SIG-M5 treated with dmso at 0.1 percent for 504 hours (cell line): ENCODE measurements around the gene GARIN5A.

Experiments
- DNase-seq: peaks from one replicate; lab custom pipeline; 2025; ENCODE audit not compliant: unreplicated experiment; lab: John Stamatoyannopoulos, UW

GARIN5A gene

DNA sequence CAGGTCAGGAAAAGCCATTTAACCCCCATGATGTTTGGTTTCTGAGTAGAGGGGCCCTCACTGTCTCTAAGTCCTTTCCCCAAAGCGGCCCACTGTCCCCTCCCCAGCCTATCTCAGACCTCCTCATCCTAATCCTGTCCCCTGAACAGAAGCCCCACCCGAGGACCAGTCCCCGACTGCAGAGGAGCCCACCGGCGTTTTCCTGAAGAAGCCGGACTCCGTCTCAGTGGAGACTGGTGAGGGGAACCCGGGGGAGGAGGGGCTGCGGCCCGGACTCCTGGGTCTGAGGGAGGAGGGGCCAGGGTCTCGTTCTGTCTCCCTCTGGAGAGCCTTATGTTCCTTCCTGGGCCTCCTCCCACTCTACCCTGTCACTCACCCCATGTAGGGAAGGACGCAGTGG is 41.0 kb downstream of the GARIN5A start:
- no peak for DNase-seq

DNA sequence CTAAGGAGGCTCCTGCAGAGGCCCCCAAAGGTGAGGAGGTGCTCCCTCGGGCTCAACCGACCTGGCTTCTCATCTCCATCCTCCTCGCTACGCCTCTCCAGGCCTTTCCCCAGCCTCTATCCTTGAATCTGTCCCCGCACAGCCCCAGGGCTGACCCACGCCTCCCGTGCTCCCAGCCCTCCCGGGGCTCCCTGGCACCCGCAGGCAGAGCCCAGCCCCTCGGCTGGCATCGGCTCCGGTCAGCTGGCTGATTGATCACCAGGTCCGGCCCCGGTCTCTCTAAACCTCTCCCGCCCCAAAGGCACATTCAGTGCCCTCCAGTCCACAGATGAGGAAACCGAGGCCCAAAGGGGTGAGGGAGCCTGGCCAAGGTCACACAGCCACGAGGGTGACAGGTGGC is 41.4 kb downstream of the GARIN5A start:
- DNase-seq, result no peak

DNA sequence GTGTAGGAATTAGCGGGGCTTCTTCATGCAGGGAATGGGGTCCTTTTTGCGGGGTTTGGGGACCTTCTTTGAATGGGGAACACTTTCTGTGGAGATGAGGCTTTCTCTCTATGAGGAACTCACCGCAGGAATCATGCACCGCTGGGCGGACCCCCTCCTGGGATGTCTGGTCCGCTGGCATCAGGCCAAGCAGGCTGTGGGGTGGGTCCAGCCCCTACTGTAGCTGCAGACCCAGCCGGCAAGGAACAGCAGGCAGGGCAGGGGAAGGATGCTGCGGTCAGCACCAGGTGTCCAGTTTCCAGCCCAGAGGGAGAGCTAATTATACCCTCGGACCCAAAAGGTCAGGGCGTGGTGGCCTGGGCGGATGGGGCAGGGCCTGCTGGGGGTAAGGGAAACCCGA is 42.1 kb downstream of the GARIN5A start:
- DNase-seq, result no peak

DNA sequence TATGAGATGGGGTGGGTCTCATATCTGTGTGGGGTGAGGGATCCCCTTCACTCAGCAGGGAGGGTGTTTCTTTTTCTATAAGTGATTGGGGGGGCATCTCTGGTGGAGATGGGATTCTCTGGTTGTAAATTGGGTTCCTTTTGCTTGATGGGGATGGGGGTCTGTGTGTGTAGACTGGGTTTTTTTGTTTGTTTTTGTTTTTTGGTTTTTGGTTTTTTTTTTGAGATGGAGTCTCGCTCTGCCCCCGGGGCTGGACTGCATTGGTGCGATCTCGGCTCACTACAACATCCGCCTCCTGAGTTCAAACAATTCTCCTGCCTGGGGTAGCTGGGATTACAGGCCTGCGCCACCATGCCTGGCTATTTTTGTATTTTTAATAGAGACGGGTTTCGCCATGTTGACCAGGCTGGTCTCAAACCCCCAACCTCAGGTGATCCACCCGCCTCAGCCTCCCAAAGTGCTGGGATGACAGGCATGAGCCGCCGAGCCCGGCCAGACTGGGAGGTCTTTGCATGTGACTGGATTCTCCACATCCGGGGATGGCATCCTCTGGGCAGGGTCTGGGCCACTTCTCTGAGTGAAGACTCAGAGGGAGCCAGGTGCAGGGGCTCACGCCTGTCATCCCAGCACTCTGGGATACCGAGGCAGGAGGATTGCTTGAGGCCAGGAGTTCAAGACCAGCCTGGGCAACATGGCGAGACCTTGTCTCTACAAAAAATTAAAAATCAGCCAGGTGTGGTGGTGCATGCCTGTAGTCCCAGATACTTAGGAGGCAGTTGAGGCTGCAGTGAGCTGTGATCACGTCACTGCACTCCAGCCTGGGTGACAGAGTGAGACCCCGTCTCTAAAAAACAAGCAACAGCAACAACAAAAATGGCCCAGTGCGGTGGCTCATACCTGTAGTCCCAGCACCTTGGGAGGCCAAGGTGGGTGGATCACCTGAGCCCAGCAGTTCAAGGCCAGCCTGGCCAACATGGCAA is 43.2 kb downstream of the GARIN5A start:
- DNase-seq, result no peak

DNA sequence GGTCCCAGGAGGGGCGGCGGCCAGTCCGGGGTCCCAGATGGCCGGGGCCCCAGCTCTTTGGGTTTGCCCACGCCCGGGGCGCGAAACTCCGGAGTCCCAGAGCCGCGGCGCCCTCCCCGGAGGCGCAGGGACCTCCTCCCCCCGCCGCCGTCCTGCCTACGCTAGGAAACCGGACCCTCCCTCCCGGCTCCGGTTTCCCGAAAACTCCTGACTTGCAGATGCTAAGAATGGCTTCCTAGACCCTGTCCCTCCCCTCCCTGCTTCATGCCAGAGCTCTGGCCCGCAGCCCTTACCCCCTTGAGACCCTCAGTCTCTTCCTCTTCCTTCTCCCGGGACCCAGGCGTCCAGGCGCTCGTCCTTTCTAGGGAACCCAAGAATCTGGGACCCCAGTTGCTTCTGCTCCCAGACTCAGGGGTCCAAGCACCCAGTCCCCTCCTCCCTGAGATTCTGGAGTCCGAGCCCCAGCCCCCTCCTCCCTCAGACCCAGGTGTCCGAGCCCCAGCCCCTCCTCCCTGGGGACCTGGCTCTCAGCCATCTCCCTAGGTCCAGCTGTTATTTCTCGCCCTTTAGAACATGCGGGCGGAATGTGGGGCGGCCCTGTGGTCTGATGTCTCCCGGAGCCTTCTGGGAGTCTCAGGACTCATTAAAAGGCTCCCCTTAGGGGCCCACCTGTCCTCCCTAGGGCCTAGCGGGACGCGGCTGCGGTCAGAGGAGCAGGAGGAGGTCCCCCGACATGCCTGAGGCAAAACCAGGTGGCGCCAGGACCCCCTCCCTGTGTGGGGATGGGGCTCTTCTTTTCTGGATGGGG is 44.2 kb downstream of the GARIN5A start, which contains the start of gene MYBPC2:
TSS of gene MYBPC2 (plus strand) at position 672 of the 808 bp plus-strand sequence. CDS start at position 734, 62 bp downstream.
- no peak for DNase-seq

DNA sequence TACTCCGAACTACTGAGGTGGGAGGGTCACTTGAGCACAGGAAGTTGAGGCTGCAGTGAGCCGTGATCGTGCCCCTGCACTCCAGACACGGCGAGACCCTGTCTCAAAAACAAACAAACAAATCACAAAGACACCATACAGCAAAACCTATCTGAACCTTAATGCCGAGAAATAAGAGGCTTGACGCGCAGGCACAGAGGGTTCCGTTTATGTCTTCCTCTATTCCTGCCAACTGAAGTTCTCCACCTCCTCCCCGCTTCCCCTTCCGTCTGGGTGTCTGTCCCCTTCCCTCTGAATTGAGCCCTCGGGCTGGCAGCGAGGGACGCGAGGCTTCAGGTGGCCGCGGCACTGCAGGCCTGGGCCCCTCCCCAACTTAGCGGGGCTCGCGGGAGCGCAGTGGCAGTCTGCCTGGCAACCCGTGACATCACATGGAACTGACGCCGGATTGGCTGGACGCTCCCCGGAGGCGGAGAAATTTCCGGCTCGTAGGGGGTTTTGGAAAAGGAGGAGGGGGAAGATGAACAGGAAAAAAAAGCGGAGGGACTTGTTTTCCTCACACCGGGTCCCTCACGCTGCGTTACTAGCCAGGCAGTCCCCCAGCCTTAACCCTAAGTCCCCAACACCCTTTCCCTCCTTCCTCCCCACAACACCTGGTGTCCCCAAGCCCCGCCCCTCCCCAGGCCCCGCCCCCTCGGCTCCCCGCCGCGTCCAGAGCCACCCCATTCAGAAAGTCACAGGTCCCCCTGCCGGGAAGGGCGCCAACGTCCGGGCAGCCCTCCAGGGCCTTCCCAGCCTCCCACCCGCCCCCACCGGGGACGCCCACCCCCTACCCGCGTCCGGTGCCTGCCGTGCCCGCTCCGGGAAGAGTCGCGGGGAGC is 45.1 kb downstream of the GARIN5A start:
- DNase-seq, result peak; percentile 58

DNA sequence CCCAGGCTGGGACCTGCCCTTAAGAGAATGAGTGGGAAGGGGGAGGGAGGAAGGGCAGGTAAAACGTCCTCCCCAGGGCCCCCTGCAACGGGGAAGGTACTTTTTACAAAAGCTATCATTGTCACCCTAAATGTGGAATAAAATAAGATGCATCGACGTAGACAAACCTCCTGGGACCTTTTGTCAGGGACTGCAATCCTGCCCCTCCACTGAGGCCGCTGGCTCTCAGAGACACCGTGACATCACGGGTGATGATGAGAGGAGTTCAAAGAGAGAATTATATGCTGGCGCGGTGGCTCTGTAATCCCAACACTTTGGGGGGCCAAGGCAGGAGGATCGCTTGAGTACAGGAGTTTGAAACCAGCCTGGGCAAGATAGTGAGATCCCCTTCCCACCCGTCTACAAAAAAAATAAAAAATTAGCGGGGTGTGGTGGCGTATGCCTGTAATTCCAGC is 45.7 kb downstream of the GARIN5A start:
- DNase-seq, result no peak

DNA sequence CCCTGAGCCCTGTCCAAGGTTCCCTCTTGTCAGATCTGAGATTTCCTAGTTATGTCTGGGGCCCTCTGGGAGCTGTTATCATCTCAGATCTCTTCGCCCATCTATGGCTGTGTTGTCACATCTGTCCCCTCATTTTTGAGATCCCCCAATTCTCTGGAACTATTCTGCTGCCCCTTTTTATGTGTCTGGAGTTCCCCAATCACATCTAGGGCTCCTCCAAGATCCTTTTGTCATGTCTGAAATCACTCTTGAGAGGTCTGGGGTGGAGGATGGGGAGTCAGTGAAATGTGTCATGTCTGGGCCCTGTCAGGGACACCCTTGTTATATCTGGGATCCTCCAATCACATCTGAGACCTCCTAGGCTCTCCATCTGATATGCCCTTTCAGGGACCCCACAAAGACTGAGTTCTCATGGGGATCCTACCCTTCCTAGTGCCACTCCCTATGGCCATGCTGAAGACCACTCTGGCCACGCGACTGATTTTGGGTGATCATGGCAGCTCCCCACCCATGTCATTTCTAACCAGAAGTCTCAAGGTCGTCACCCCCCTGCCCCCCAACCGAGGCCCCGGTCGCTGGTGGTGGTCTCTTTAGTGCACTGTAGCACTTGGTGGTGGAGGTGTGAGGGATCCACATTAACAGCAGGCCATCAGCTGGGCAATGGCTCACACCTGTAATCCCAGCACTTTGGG is 47.7 kb downstream of the GARIN5A start:
- no peak for DNase-seq

DNA sequence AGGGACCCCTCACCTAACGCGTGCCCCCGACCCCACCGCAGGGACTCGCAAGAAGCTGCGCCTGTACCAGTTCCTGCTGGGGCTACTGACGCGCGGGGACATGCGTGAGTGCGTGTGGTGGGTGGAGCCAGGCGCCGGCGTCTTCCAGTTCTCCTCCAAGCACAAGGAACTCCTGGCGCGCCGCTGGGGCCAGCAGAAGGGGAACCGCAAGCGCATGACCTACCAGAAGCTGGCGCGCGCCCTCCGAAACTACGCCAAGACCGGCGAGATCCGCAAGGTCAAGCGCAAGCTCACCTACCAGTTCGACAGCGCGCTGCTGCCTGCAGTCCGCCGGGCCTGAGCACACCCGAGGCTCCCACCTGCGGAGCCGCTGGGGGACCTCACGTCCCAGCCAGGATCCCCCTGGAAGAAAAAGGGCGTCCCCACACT is 48.6 kb downstream of the GARIN5A start:
- peak; percentile 85 for DNase-seq

DNA sequence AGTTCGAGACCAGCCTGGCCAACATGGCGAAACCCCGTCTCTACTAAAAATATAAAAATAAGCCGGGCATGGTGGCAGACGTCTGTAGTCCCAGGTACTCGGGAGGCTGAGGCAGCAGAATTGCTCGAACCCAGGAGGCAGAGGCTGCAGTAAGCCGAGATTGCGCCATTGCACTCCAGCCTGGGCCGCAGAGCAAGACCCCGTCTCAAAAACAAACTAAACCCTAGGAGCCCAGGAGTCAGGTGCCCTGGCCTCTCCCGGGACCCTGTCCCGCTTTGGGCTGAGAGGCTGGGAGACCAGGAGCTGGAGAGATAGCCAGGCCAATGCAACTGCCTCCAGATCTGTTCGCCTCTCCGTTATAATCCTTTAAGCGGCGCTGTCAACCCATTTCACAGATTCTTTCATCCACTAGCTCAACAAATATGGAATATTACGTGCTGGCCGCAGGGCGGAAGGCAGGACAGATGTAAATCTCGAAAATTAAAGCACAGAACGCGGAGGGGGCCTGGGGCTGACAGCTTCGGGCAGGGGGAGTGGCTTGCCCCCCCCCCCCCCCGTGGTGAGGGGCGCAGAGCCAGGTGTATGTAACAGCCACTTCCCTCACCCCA is 49.2 kb downstream of the GARIN5A start:
- no peak for DNase-seq

DNA sequence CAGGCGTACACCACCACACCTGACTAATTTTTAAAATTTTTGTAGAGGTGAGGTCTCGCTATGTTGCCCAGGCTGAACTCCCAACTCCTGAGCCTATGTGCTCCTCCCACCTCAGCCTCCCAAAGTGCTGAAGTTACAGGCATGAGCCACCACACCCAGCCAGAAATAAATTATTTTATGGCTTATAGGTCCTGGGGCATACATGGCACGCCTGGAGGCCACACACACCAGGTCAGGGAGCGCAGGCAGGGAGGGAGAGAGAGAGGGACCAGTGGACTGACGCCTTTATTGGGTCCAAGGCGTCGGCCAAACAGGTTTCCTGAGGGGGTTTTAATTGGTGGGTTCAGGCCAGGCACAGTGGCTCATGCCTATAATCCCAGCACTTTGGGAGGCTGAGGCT is 51.1 kb downstream of the GARIN5A start:
- no peak for DNase-seq

DNA sequence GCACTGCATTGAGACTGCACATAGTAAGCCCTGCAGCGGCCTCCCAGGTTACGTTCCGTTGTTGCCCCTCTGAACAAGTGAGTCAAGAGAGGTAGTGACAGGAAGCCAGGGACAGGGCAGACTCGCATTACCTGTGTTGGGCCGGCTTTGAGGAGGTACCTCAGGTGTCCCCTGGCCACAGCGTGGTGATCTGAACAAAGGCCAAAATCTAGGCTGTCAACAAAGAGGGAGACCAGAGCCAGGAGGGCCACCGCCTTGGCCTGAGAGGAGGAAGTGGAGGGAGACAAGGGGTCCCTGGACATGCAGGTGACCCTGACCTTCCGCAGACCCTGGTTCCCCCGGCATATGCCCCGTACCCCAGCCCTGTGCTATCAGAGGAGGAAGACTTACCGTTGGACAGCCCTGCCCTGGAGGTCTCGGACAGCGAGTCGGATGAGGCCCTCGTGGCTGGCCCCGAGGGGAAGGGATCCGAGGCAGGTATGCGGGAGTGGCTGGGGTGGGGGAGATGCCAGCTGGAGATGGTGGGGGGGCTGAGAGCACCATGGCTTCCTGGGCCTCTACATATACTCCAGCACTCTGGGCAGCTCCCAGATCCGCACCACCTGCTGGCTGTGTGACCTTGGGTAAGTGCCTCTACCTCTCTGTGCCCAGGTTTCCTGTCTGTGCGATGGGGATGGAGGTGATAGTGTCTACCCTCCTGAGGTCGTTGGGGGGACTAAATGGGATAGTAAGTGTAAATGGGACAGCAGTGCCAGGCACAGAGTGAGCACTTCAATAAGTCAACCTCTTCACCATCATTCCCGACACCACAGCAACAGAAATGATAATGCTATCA is 53.2 kb downstream of the GARIN5A start:
- DNase-seq, result no peak

DNA sequence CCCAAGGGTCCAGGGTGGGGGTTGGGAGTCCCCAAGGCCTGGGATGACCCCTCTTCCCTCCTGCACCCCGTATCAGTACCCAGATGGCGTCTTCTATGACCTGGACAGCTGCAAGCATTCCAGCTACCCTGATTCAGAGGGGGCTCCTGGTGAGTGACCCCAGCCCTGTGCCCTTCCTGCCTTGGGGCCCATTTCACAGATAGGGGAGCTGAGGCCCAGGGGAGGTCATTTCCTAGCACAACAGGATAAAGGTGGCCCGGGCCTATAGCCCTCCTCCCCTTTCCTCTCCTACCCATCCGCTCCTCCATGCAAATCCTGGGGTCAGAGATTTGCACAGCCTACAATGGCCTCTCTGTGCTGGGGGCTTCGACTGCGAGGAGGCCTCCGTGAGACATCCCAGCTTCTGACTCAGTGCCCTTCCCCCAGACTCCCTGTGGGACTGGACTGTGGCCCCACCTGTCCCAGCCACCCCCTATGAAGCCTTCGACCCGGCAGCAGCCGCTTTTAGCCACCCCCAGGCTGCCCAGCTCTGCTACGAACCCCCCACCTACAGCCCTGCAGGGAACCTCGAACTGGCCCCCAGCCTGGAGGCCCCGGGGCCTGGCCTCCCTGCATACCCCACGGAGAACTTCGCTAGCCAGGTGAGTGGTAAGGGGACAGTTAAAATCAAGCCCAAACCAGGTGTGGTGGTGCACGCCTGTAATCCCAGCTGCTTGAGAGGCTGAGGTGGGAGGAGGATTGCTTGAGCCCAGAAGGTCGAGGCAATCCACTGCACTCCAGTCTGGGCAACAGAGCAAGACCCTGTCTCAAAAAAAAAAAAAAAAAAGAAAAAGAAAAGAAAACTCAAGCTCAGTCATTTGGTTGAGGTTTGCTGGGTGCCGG is 54.0 kb downstream of the GARIN5A start:
- no peak for DNase-seq

DNA sequence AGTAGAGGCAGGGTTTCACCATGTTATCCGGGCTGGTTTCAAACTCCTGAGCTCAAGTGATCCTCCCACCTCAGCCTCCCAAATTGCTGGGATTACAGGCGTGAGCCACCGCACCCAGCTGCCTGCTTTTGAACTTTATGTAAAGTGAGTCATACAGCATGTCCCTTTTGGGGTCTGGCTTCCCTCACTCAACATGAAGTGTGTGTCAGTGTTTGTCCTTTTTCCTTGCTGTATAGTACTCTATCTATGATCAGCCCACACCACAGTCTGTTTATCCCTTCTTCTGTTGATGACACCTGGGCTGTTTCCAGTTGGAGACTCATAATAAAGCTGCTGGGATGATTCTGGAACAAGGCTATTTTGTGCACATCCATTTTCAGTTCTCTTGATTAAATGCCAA is 55.8 kb downstream of the GARIN5A start:
- no peak for DNase-seq

DNA sequence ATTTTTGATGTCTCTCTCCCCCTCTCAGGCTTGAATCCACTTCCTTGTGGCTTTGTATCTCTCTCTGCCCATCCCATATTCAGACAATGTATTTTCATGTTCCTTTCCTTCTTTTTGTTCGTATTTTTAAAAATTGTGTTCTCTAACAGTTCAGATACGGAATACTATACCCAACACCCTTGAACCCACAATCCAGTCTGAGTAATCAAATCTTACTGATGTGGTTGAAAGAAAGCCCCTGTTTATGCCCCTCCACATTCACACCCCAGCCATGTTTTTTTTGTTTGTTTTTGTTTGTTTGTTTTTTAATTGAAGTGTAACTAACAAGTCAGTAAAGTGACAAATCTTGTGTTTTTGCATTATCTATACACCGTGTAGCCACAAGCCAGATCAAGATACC is 56.5 kb downstream of the GARIN5A start:
- no peak for DNase-seq

DNA sequence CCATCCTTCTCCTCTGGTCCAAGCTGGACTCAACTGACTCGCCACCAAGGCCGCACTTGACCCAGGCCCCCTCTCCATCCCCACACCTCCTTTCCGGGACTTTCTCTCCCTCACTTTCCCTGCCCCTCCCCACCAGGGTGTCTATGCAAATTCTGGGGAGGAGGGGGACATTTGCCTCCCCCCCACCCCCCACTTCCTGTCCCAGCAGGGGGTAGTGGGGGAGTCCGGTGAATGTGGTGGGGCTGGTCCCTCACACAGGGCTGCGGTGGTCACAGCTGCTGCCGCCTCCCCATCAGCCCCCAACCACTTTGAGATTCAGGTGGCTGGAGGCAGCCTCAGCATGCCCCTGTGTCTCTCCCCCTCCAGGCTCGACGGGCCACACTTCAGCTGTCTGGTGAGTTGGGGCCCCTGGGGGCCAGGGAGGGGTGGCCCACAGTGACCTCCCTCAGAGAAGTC is 57.0 kb downstream of the GARIN5A start:
- DNase-seq, result no peak

DNA sequence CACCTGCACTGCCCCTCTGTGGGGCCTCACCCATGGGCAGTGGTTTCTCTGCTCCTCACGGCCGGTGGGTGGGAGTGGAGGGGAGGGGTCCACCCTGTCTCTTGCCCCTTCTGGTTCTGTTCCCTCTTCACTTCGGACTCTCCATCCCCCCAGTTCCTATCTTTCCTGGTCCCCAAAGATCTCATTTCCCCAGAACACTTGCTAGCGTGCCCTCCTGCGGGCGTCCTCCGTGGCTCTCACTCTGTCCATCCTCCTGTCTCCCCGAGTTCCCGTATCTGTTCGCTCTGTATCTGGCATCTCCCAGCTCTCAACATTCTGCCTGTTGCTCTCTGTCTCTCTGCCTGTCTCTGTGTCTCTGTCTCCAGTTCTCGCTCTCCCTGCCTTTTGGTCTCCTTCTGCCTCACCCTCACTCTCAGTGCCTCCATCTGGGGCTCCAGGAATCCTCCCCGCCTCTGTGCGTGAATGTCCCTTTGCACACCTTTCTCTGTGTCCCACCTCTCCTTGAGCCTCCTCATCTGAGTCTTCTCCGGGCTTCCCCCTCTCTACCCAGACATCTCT is 57.5 kb downstream of the GARIN5A start:
- no peak for DNase-seq
